GM18861 (cell line): ENCODE results near the gene KCNMA1.

Experiments
- ATAC-seq: cut with Tn5 transposase; IDR thresholded peaks from one replicate; pipeline ENCODE4 v1.9.1; 2021; ENCODE audit not compliant: unreplicated experiment

Gene KCNMA1

GRCh38 chr10:77234599-77234998 lies 403.0 kb downstream of the KCNMA1 start:
- ATAC-seq: no peak

- no peak for ATAC-seq
Observed at GRCh38 chr10:77233466-77233865, 404.1 kb downstream of the KCNMA1 start.

GRCh38 chr10:77231884-77232610 lies 405.6 kb downstream of the KCNMA1 start:
- no peak for ATAC-seq

GRCh38 chr10:77231375-77231774 lies 406.2 kb downstream of the KCNMA1 start:
- ATAC-seq: no peak

GRCh38 chr10:77230194-77230593 lies 407.4 kb downstream of the KCNMA1 start:
- no peak for ATAC-seq

- ATAC-seq: no peak
Observed at GRCh38 chr10:77229704-77230103, 407.9 kb downstream of the KCNMA1 start.

- ATAC-seq: no peak
Observed at GRCh38 chr10:77228559-77228958, 409.0 kb downstream of the KCNMA1 start.

- ATAC-seq: no peak
Observed at GRCh38 chr10:77226853-77227565, 410.6 kb downstream of the KCNMA1 start.

- ATAC-seq: no peak
Observed at GRCh38 chr10:77226452-77226851, 411.2 kb downstream of the KCNMA1 start.

- ATAC-seq: no peak
Observed at GRCh38 chr10:77226020-77226419, 411.6 kb downstream of the KCNMA1 start.

GRCh38 chr10:77223526-77224460 lies 413.8 kb downstream of the KCNMA1 start:
- ATAC-seq: no peak

- no peak for ATAC-seq
Observed at GRCh38 chr10:77220150-77220549, 417.5 kb downstream of the KCNMA1 start.

- ATAC-seq: no peak
Observed at GRCh38 chr10:77219046-77219445, 418.6 kb downstream of the KCNMA1 start.

- ATAC-seq: no peak
Observed at GRCh38 chr10:77214799-77215198, 422.8 kb downstream of the KCNMA1 start.

- no peak for ATAC-seq
Observed at GRCh38 chr10:77212632-77213031, 425.0 kb downstream of the KCNMA1 start.

GRCh38 chr10:77210645-77211044 lies 427.0 kb downstream of the KCNMA1 start:
- no peak for ATAC-seq

- no peak for ATAC-seq
Observed at GRCh38 chr10:77208684-77209256, 428.8 kb downstream of the KCNMA1 start.

- no peak for ATAC-seq
Observed at GRCh38 chr10:77207828-77208185, 429.8 kb downstream of the KCNMA1 start.

GRCh38 chr10:77207182-77207827 lies 430.3 kb downstream of the KCNMA1 start:
- no peak for ATAC-seq

GRCh38 chr10:77205135-77205534 lies 432.5 kb downstream of the KCNMA1 start:
- ATAC-seq: no peak

GRCh38 chr10:77204171-77204570 lies 433.4 kb downstream of the KCNMA1 start:
- ATAC-seq: no peak
